IPS-18a (cell line): Measurements from ENCODE around the gene AK8.

Experiments used
- H3K27ac ChIP-seq: one replicate; pipeline ENCODE4 v1.5.1; 2013; ENCODE audit warnings: low read length
- H3K27me3 ChIP-seq: one replicate; pipeline ENCODE4 v1.6.1; 2013; ENCODE audit warnings: mild to moderate bottlenecking, low read length; ENCODE audit not compliant: control insufficient read depth, insufficient read depth
- H3K36me3 ChIP-seq: one replicate; pipeline ENCODE4 v1.6.1; 2013; ENCODE audit warnings: low read depth, low read length; ENCODE audit not compliant: control insufficient read depth
- H3K4me1 ChIP-seq: one replicate; pipeline ENCODE4 v1.6.1; 2013; ENCODE audit warnings: low read depth, low read length; ENCODE audit not compliant: control insufficient read depth
- H3K4me3 ChIP-seq: one replicate; pipeline ENCODE4 v1.5.1; 2013; ENCODE audit warnings: low read length
- H3K9ac ChIP-seq: one replicate; pipeline ENCODE4 v1.6.1; 2013; ENCODE audit warnings: mild to moderate bottlenecking, low read length, moderate library complexity
- H3K9me3 ChIP-seq: one replicate; pipeline ENCODE4 v1.6.1; 2013; ENCODE audit warnings: low read depth, low read length; ENCODE audit not compliant: control insufficient read depth

AK8 gene

GRCh38 chr9:132853482-132853881 lies 24.6 kb downstream of the AK8 start:
- no peaks in the 10 kb centered on the region for H3K36me3 ChIP-seq
- H3K4me1 ChIP-seq: peaks cover 7% of the 10 kb centered on the region
- H3K4me3 ChIP-seq: no peak overlapping the region
- H3K27ac ChIP-seq: no peak overlapping the region
- H3K9ac ChIP-seq: no peak overlapping the region
- no peaks in the 10 kb centered on the region for H3K9me3 ChIP-seq
- no peaks in the 10 kb centered on the region for H3K27me3 ChIP-seq

DNA sequence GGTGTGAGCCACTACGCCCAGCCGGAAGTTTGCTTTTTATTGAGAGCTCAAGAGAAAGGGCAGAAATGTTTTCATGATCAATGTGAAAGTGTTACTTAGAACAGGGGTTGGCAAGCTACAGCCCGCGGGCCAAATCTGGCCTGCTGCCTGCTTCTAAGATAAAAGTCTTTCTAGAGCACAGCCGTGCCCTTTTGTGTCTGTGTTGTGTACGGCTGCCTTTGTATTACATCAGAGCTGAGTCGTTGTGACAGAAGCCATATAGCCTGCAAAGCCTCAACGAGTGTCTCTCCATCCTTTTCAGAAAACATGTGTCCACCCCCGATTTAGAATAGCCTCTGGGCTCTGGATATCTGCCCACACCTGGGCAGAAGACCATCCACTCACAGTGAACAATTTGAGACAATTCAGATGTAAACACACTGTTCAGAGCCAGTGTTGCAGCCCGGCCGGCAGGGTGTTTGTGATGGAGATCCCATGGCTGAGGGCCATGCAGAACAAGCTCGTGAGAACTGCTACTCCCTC lies 28.8 kb downstream of the AK8 start:
- Histone ChIP-seq H3K27me3 (no peaks in the 10 kb centered on the region), H3K27ac (no peak overlapping the region), H3K4me3 (no peak overlapping the region), H3K9me3 (no peaks in the 10 kb centered on the region), H3K4me1 (no peaks in the 10 kb centered on the region), H3K36me3 (no peaks in the 10 kb centered on the region), H3K9ac (no peak overlapping the region)

- Histone ChIP-seq H3K27me3 (no peaks in the 10 kb centered on the region), H3K4me1 (peaks cover 3% of the 10 kb centered on the region), H3K9me3 (no peaks in the 10 kb centered on the region), H3K36me3 (no peaks in the 10 kb centered on the region), H3K4me3 (no peak overlapping the region), H3K27ac (no peak overlapping the region), H3K9ac (no peak overlapping the region)
Observed at GRCh38 chr9:132846918-132847515, 31.1 kb downstream of the AK8 start.

GRCh38 chr9:132846109-132846917 lies 31.8 kb downstream of the AK8 start:
- Histone ChIP-seq H3K9ac (no peak overlapping the region), H3K27ac (no peak overlapping the region), H3K9me3 (no peaks in the 10 kb centered on the region), H3K4me3 (no peak overlapping the region), H3K4me1 (peaks cover 3% of the 10 kb centered on the region), H3K27me3 (no peaks in the 10 kb centered on the region), H3K36me3 (no peaks in the 10 kb centered on the region)

GRCh38 chr9:132842124-132843044 lies 35.7 kb downstream of the AK8 start:
- no peaks in the 10 kb centered on the region for H3K27me3 ChIP-seq
- no peak overlapping the region for H3K9ac ChIP-seq
- peaks cover 3% of the 10 kb centered on the region for H3K4me1 ChIP-seq
- no peaks in the 10 kb centered on the region for H3K36me3 ChIP-seq
- no peak overlapping the region for H3K27ac ChIP-seq
- no peak overlapping the region for H3K4me3 ChIP-seq
- H3K9me3 ChIP-seq: no peaks in the 10 kb centered on the region

DNA sequence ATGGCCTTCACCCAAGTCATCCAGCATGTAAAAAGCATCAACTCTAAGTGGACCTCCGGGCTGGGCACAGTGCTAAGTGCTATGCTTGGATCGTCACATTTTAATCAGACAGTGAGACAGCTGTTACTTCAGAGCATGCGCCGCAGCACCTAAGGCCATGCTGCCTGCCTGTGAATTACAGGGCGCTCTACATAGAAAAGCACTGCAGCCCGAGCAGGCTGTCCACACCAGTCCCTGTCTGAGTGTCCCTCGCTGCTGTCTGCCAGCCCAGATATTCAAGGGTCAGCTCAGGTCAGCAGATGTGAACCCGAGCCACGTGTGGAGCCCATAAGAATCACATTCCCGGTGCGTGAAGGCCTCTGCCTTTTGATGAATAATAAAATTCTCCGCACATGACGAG lies 37.1 kb downstream of the AK8 start:
- Histone ChIP-seq H3K4me3 (no peak overlapping the region), H3K9ac (no peak overlapping the region), H3K4me1 (peaks cover 3% of the 10 kb centered on the region), H3K9me3 (no peaks in the 10 kb centered on the region), H3K27me3 (no peaks in the 10 kb centered on the region), H3K27ac (no peak overlapping the region), H3K36me3 (no peaks in the 10 kb centered on the region)

DNA sequence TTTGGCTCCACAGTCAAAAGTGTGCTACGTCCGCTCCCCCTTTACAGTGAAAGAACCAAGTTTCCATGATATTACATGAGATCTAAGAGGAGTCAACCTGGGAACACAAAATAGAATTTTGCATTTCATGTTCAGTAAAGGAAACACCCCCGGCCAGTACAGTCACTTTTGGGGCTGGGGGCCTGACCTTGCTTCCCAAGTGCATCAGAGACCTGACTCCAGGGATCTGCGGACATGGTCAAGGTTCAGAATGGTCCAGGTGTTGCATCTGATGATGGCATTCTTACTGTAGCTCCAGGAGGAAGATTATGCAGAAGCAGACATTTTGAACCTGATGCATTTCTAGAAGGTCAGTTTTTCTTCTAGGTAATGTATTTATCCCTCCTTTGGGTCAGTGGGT lies 39.8 kb downstream of the AK8 start:
- Histone ChIP-seq H3K4me1 (peaks cover 3% of the 10 kb centered on the region), H3K36me3 (no peaks in the 10 kb centered on the region), H3K27me3 (no peaks in the 10 kb centered on the region), H3K27ac (no peak overlapping the region), H3K9ac (no peak overlapping the region), H3K9me3 (no peaks in the 10 kb centered on the region), H3K4me3 (no peak overlapping the region)

DNA sequence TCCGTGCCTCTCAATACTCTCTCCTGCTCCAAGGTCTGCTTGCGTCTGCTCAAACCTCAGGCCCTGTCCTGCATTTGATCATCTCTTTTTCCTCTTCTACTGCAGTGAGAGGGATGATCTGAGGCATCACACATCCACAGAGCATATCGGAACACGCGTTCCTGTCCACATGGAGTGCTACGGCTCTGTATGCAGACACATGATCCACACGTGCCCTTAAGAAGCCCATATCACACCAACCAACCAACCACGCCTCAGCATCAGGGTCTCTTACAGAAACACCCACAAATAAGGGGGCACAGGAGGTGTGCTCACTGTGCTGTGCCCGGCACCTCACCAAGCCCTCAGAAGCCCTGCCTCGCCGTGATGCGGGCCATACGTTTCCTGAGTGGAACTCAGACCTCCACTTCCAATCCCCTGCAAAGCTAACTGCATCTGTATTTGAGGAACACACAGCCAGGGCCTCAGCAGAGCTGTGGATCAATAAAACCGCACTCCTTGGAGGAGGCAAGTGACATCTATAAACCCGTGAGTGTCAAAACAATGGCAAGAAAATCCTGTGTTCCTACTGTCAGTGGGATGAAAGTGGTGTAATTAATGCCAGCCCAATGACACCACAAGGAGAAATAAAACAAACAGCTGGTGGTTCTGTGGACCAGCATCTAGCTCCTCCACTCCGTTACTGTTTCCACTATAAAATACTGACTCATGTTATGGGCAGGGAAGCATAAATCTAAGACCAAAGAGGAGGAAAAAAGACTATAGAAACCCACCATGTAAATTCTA lies 40.4 kb downstream of the AK8 start:
- H3K9ac ChIP-seq: no peak overlapping the region
- H3K4me3 ChIP-seq: no peak overlapping the region
- no peaks in the 10 kb centered on the region for H3K9me3 ChIP-seq
- no peaks in the 10 kb centered on the region for H3K4me1 ChIP-seq
- H3K27me3 ChIP-seq: no peaks in the 10 kb centered on the region
- H3K36me3 ChIP-seq: no peaks in the 10 kb centered on the region
- H3K27ac ChIP-seq: no peak overlapping the region

DNA sequence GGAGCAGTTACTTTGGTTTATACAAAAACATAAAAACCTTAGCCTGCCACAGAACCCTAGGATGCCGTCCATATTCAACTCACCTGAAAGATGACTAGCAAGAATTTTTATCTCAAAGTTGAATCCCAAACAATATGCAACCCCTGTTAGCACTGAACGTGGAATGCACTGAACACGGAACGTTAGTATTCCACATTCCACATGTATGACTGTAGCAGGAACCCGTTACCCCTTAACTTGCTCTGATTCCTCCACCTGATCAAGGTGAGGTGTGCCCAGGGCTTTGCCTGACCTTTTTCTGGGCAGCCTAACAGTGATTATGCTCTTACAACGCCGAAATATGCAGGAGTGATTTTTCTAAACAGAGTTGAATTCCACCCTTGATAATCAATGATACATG lies 43.7 kb downstream of the AK8 start:
- no peak overlapping the region for H3K27ac ChIP-seq
- no peak overlapping the region for H3K4me3 ChIP-seq
- H3K36me3 ChIP-seq: no peaks in the 10 kb centered on the region
- no peaks in the 10 kb centered on the region for H3K27me3 ChIP-seq
- no peaks in the 10 kb centered on the region for H3K9me3 ChIP-seq
- H3K4me1 ChIP-seq: no peaks in the 10 kb centered on the region
- no peak overlapping the region for H3K9ac ChIP-seq

DNA sequence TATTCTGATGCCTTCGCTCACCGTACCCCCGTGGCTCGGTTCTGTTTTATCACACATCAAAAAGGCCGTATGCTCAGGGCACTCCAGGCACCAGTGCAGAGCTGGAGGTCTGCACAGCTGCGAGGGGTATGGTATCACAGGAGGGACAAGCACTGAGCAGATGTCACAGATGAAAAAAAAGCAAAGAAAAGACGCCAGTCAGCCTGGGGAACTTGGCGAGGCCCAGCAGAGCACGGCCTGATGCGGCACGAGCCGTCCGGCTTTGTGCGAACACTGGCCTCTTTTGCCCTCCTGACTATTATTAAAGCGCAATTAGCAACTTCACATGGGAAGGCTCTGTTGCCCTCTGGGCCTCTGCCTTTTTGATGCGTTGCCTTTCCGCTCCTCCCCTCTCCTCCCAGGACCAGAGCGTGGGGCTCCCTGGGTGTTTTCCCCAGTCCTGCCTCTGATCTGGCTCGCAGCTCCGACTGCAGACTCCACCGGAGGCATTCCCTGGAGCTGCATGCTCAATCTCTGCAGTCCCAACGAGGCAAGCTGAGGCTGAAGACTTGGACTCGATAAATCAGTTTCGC lies 44.4 kb downstream of the AK8 start:
- no peaks in the 10 kb centered on the region for H3K9me3 ChIP-seq
- no peaks in the 10 kb centered on the region for H3K36me3 ChIP-seq
- no peaks in the 10 kb centered on the region for H3K4me1 ChIP-seq
- H3K4me3 ChIP-seq: no peak overlapping the region
- H3K27me3 ChIP-seq: no peaks in the 10 kb centered on the region
- no peak overlapping the region for H3K9ac ChIP-seq
- no peak overlapping the region for H3K27ac ChIP-seq
